ENCODE data around the gene CAV1. TPM values are rescaled to one million over a fixed set of nuclear protein-coding genes. Genes with fewer than 3 reads are reported as not detected.
"Not testable (repeated sequence)": the region's sequence is repeated elsewhere in the genome, so short reads cannot be mapped to it uniquely, and the experiment has no call there.

Gene CAV1
- total RNA-seq (2014; rRNA removed; shearing (Covaris generic); ENCODE audit: low replicate concordance) = not detected in 2 replicates

- peak within 1 kb of the TSS; percentile 36; the same call in 1 of the 2 replicates for H2AFZ ChIP-seq (ENCODE audit: low read length)
- no peaks in the 10 kb centered on the region for H3K36me3 ChIP-seq (ENCODE audit: insufficient read depth, low read length)
- H3K9me3 ChIP-seq (ENCODE audit: low read length) = no peaks in the 10 kb centered on the region
- H3K27me3 ChIP-seq (ENCODE audit: low read length) = peaks cover 4% of the 10 kb centered on the region; the same call in 1 of the 2 replicates
- H3K27ac ChIP-seq (ENCODE audit: low read length) = no peak within 1 kb of the TSS
- no peaks in the 10 kb centered on the region for H3K9me2 ChIP-seq (replicated peaks; ENCODE audit: insufficient read depth, low read length)
- H3K4me1 ChIP-seq (ENCODE audit: low read length) = peaks cover 9% of the 10 kb centered on the region
- peak within 1 kb of the TSS; percentile 40; the same call in 1 of the 2 replicates for H3K4me3 ChIP-seq (ENCODE audit: low read length)
- H3K79me2 ChIP-seq (ENCODE audit: low read length) = no peaks in the 10 kb centered on the region
- peak within 1 kb of the TSS; percentile 55 for H3K4me2 ChIP-seq (ENCODE audit: low read depth, low read length, poor library complexity, severe bottlenecking)
- H4K20me1 ChIP-seq (ENCODE audit: insufficient read depth, low read depth, low read length) = no peaks in the 10 kb centered on the region
- no peak for DNase-seq
- H3K9ac ChIP-seq (ENCODE audit: low read length) = peak within 1 kb of the TSS; percentile 9; the same call in 1 of the 2 replicates
Measured at GRCh38 chr7:116524609-116525297, at the start of gene CAV1. Gene CAV1, plus strand, starts transcription at chr7:116525036. Its CDS starts 27 bp downstream, at chr7:116525063.

GRCh38 chr7:116477625-116478024 lies 47.2 kb upstream of the CAV1 start:
- no peak overlapping the region for H3K4me2 ChIP-seq (ENCODE audit: low read depth, low read length, poor library complexity, severe bottlenecking)
- no peaks in the 10 kb centered on the region for H4K20me1 ChIP-seq (ENCODE audit: insufficient read depth, low read depth, low read length)
- H3K4me3 ChIP-seq (ENCODE audit: low read length) = no peak overlapping the region
- H3K4me1 ChIP-seq (ENCODE audit: low read length) = no peaks in the 10 kb centered on the region
- no peak overlapping the region for H3K9ac ChIP-seq (ENCODE audit: low read length)
- H3K79me2 ChIP-seq (ENCODE audit: low read length) = no peaks in the 10 kb centered on the region
- no peak overlapping the region for H2AFZ ChIP-seq (ENCODE audit: low read length)
- no peaks in the 10 kb centered on the region for H3K36me3 ChIP-seq (ENCODE audit: insufficient read depth, low read length)
- 0 out of 2 replicates have a peak, but pooled peaks cover 3% of the 10 kb centered on the region for H3K9me2 ChIP-seq (replicated peaks; ENCODE audit: insufficient read depth, low read length)
- peak; percentile 7 for DNase-seq
- no peak overlapping the region for H3K27ac ChIP-seq (ENCODE audit: low read length)
- H3K9me3 ChIP-seq (ENCODE audit: low read length) = no peaks in the 10 kb centered on the region
- no peaks in the 10 kb centered on the region for H3K27me3 ChIP-seq (ENCODE audit: low read length)

- peak; percentile 29 for DNase-seq
- Histone ChIP-seq H3K4me3 (ENCODE audit: low read length) (no peak overlapping the region), H4K20me1 (ENCODE audit: insufficient read depth, low read depth, low read length) (no peaks in the 10 kb centered on the region), H2AFZ (ENCODE audit: low read length) (no peak overlapping the region), H3K79me2 (ENCODE audit: low read length) (no peaks in the 10 kb centered on the region), H3K4me2 (ENCODE audit: low read depth, low read length, poor library complexity, severe bottlenecking) (no peak overlapping the region), H3K36me3 (ENCODE audit: insufficient read depth, low read length) (no peaks in the 10 kb centered on the region), H3K9ac (ENCODE audit: low read length) (no peak overlapping the region), H3K27ac (ENCODE audit: low read length) (no peak overlapping the region), H3K9me3 (ENCODE audit: low read length) (no peaks in the 10 kb centered on the region), H3K27me3 (ENCODE audit: low read length) (no peaks in the 10 kb centered on the region), H3K4me1 (ENCODE audit: low read length) (no peaks in the 10 kb centered on the region), H3K9me2 (replicated peaks; ENCODE audit: insufficient read depth, low read length) (0 out of 2 replicates have a peak, but pooled peaks cover 3% of the 10 kb centered on the region)
Measured at GRCh38 chr7:116478834-116479233, 46.0 kb upstream of the CAV1 start.

GRCh38 chr7:116483271-116483942 lies 41.4 kb upstream of the CAV1 start:
- H3K4me2 ChIP-seq (ENCODE audit: low read depth, low read length, poor library complexity, severe bottlenecking) = no peak overlapping the region
- no peaks in the 10 kb centered on the region for H3K4me1 ChIP-seq (ENCODE audit: low read length)
- H2AFZ ChIP-seq (ENCODE audit: low read length) = no peak overlapping the region
- H4K20me1 ChIP-seq (ENCODE audit: insufficient read depth, low read depth, low read length) = no peaks in the 10 kb centered on the region
- no peaks in the 10 kb centered on the region for H3K79me2 ChIP-seq (ENCODE audit: low read length)
- H3K4me3 ChIP-seq (ENCODE audit: low read length) = no peak overlapping the region
- H3K9me3 ChIP-seq (ENCODE audit: low read length) = no peaks in the 10 kb centered on the region
- H3K36me3 ChIP-seq (ENCODE audit: insufficient read depth, low read length) = no peaks in the 10 kb centered on the region
- H3K27me3 ChIP-seq (ENCODE audit: low read length) = no peaks in the 10 kb centered on the region
- peak; percentile 15 for DNase-seq
- H3K9ac ChIP-seq (ENCODE audit: low read length) = no peak overlapping the region
- H3K27ac ChIP-seq (ENCODE audit: low read length) = no peak overlapping the region
- no peaks in the 10 kb centered on the region for H3K9me2 ChIP-seq (replicated peaks; ENCODE audit: insufficient read depth, low read length)

- not testable (repeated sequence) for H3K4me2 ChIP-seq (ENCODE audit: low read depth, low read length, poor library complexity, severe bottlenecking); H3K9me2 ChIP-seq (replicated peaks; ENCODE audit: insufficient read depth, low read length); H3K9ac ChIP-seq (ENCODE audit: low read length); H3K4me1 ChIP-seq (ENCODE audit: low read length); H3K79me2 ChIP-seq (ENCODE audit: low read length); H3K9me3 ChIP-seq (ENCODE audit: low read length); DNase-seq; H3K4me3 ChIP-seq (ENCODE audit: low read length); H3K36me3 ChIP-seq (ENCODE audit: insufficient read depth, low read length); H3K27ac ChIP-seq (ENCODE audit: low read length); H3K27me3 ChIP-seq (ENCODE audit: low read length); H4K20me1 ChIP-seq (ENCODE audit: insufficient read depth, low read depth, low read length); H2AFZ ChIP-seq (ENCODE audit: low read length)
Measured at GRCh38 chr7:116484389-116484788, 40.4 kb upstream of the CAV1 start.

- Histone ChIP-seq H3K4me3 (ENCODE audit: low read length) (no peak overlapping the region), H3K79me2 (ENCODE audit: low read length) (no peaks in the 10 kb centered on the region), H3K4me1 (ENCODE audit: low read length) (no peaks in the 10 kb centered on the region), H3K9me2 (replicated peaks; ENCODE audit: insufficient read depth, low read length) (no peaks in the 10 kb centered on the region), H3K4me2 (ENCODE audit: low read depth, low read length, poor library complexity, severe bottlenecking) (no peak overlapping the region), H4K20me1 (ENCODE audit: insufficient read depth, low read depth, low read length) (no peaks in the 10 kb centered on the region), H2AFZ (ENCODE audit: low read length) (no peak overlapping the region), H3K9me3 (ENCODE audit: low read length) (no peaks in the 10 kb centered on the region), H3K27ac (ENCODE audit: low read length) (no peak overlapping the region), H3K27me3 (ENCODE audit: low read length) (no peaks in the 10 kb centered on the region), H3K36me3 (ENCODE audit: insufficient read depth, low read length) (no peaks in the 10 kb centered on the region), H3K9ac (ENCODE audit: low read length) (no peak overlapping the region)
- no peak for DNase-seq
Measured at GRCh38 chr7:116487907-116488521, 36.8 kb upstream of the CAV1 start.

- Histone ChIP-seq H3K79me2 (ENCODE audit: low read length) (no peaks in the 10 kb centered on the region), H3K36me3 (ENCODE audit: insufficient read depth, low read length) (no peaks in the 10 kb centered on the region), H4K20me1 (ENCODE audit: insufficient read depth, low read depth, low read length) (no peaks in the 10 kb centered on the region), H3K27me3 (ENCODE audit: low read length) (no peaks in the 10 kb centered on the region), H3K4me1 (ENCODE audit: low read length) (no peaks in the 10 kb centered on the region), H3K9me2 (replicated peaks; ENCODE audit: insufficient read depth, low read length) (no peaks in the 10 kb centered on the region), H3K4me2 (ENCODE audit: low read depth, low read length, poor library complexity, severe bottlenecking) (no peak overlapping the region), H3K9ac (ENCODE audit: low read length) (no peak overlapping the region), H3K4me3 (ENCODE audit: low read length) (no peak overlapping the region), H2AFZ (ENCODE audit: low read length) (no peak overlapping the region), H3K27ac (ENCODE audit: low read length) (no peak overlapping the region), H3K9me3 (ENCODE audit: low read length) (no peaks in the 10 kb centered on the region)
- no peak for DNase-seq
Measured at GRCh38 chr7:116490351-116490750, 34.5 kb upstream of the CAV1 start.
